Stimulated activated CD4-positive, alpha-beta T cell treated with anti-CD3 and anti-CD28 coated beads, Interleukin-15, amount 100 ng/mL, for 1 hour (primary cell): ENCODE results near the gene ZNF613.
"Not testable (repeated sequence)": the region's sequence is repeated elsewhere in the genome, so short reads cannot be mapped to it uniquely, and the experiment has no call there.

Experiments
- DNase-seq, 2 donors: peaks; one replicate each; pipeline ENCODE4 v3.0.0-alpha.2; 2020; ENCODE audit warnings: low read depth in 1 of 2, low spot score in 1 of 2

Gene ZNF613

DNA sequence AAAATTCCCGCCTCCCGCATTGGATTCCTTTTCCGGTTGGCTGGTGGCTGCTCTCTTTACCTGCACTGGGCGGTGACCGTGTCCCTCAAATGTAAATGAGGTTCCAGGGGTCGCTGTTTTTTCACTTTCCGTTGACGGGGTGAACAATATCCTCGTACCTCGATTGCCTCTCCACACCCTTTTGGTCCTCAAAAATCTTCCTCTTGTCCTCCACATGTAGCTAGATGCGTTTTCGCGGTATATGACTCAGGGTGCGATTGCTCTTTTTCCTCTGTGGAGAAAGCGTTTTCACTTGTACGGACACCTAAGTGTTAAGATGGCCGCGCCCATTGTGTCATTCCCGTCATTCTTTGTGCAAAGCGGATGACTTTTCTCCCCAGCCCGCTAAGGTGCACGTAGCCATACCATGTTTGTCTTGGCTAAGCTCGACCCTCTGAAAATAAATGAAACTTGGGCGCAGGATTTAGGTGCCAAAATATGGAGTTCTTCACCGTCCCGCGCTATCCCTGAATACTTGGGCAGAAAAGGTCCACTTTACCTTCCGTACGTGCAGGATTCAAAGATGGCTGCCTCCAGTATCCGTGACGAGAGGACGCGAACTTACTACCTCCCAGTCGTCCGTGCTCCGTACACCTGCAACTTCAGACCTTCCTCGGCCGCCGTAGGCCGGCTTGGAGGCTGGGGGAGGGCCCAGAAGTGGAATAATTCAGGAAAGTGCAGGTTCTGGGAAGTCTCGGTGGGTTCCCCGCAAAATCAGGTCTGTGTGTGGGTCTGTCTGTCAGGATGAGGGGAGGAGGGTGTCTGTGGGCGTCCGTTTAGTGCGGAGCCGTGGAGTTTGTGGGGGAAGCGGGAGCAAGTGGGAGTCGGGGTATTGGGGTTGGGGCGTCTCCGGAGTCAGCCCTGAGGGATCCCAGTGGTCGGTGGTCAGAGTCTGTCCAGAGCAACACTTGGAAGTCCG is at the start of gene ZNF613:
Gene ZNF613 (plus strand): TSS at position 689 of the 958 bp plus-strand sequence. CDS start 8,749 bp downstream, outside the sequence.
- DNase-seq = peak; percentile 63 to 68

DNA sequence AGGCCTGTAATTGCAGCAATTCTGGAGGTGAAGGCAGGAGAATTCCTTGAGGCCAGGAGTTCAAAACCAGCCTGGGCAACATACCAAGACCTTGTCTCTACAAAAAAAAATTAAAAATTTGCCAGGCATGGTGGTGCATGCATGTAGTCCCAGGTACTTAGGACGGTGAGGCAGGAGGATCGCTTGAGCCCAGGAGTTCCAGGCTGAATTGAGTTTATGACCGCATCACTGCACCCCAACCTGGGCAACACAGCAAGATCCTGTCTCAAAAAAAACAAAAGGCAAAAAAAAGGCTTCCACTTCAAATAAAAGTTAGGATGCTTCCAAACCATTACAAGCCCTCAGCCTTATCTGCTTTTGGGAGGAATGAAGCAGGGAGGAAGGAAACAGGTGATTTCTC is 44.8 kb upstream of the ZNF613 start:
- DNase-seq = no peak

DNA sequence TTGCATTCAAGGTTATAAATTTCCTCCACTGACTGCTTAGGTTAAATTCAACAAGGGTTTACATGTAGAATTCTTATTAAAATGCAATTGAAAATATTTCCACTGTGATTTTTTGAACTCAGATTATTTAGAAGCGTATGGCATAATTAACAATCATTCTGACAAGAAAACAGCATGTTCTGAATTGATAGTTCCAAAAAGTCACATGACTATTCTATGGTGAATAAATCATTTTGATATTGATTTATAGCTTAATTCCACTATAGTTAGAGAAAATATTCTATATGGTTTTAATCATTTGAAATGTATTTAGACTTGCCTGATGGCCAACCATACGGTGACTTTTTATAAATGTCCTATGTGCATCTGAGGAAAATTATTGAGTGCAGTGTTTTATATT is 42.6 kb upstream of the ZNF613 start:
- no peak for DNase-seq

DNA sequence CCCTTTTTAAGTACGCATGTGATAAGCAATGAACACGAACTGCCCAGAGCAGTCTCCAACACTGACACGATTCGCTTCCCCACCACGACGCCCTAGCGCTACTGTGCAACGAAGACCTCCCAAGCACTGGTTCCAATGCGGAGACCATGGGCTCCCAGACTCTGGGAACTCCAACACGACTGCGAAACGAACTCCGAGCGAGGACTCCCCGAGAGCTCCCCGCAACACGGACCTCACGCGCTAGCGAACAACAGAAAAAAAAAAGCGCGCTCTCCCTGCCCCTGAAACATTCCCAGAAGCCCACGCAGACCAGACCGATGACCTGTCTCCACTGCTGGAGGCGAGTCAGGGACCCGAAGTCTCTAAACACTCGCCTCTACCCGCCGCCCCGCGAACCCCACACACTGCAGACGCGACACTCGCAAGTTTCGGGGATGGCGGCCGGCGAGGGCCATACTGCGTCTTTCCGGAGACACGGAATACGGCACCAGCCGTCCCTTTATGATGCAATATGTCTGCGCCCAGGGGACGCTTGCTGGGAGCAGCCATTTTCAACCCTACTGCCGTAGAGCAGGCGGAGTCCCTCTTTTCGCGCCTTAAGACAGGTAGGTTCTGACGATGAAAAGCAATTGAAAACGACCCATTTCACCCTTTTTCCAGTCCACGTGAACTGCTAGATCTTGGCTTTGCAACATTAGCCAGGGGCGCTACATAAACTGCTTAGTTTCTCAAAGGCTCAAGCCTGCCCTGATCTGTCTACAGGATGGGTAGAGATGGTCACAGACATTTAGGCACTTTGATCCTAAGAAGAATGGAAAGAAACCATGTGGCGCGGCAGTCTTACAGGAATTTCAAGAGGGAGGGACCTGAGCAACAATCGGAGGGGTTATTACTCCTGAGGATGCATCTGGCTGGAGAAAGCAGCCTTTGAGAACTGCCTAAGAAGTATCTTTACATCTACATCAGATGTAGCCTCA is 39.5 kb upstream of the ZNF613 start, which contains the start of gene ZNF577:
Gene ZNF577 (minus strand): TSS at position 430 of the 977 bp plus-strand sequence. CDS start 7,569 bp downstream, outside the sequence.
- DNase-seq = peak; percentile 11 to 50

DNA sequence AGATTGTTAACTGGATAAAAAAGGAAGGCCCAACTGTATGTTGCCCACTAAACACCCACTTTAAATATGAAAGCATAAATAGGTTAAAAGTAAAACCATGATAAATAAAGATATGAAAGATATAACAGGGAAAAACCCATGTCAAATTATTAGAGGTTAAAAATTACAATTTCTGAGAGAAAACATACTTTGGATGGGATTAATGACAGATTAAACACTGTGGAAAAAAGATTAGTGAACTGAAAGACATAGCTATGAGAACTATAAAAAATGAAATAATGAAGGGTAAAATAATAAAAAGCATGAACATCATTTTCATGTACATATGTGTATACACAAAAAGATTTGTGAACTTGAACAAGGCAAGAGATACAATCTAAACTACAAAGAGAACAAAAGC is 37.3 kb upstream of the ZNF613 start:
- no peak for DNase-seq

DNA sequence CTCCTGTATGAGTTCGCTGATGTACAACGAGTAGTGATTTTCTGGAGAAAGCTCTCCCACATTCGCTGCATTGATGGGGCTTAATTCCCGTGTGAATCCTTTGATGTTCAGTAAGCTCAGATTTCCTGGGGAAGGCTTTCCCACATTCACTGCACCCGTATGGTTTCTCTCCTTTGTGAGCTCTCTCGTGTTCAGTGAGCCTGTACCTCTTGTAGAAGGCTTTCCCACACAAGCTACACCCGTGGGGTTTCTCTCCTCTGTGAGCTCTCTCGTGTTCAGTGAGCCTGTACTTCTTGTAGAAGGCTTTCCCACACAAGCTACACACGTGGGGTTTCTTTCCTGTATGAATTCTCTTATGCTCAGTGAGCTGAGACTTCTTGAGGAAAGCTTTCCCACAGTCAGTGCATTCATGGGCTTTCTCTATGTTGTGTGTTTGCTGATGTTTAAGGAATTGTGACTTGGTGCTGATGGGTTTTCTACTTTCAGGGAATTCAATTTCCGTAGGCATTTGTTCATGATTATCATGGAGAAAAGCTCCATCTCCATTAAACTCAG is 36.0 kb upstream of the ZNF613 start:
- no peak for DNase-seq

DNA sequence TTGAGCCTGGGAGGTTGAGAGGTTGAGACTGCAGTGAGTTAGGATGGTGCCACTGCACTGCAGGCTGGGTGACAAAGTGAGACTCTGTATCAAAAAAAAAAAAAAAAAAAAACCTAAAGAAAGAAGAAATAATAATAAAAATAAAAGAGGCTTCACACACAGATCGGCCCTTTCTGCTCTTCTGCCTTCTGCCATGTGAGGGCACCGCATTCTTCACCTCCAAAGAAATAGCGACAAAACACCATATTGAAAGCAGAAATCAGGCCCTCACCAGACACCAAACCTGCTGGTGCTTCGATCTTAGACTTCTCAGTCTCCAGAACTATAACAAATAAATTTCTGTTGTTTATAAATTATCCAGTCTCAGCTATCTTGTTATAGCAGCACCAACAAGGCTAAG is 25.4 kb upstream of the ZNF613 start:
- DNase-seq = no peak

DNA sequence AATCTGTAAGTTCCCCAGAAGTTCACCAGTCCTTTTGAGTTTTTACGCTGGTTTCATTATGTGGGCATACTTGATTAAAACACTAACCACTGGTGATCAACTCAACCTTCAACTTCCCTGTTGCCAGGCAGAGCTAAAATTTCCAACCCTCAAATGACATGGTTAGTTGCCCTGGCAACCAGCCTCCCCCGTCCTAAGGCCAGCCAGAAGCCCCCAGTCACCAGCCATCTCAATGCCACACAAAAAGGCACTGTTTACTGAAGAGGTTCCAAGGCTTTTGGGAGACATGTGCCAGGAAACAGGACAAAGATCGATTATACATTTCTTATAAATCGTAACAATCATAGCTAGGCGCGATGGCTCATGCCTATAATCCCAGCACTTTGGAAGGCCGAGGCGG is 24.1 kb upstream of the ZNF613 start:
- no peak for DNase-seq

DNA sequence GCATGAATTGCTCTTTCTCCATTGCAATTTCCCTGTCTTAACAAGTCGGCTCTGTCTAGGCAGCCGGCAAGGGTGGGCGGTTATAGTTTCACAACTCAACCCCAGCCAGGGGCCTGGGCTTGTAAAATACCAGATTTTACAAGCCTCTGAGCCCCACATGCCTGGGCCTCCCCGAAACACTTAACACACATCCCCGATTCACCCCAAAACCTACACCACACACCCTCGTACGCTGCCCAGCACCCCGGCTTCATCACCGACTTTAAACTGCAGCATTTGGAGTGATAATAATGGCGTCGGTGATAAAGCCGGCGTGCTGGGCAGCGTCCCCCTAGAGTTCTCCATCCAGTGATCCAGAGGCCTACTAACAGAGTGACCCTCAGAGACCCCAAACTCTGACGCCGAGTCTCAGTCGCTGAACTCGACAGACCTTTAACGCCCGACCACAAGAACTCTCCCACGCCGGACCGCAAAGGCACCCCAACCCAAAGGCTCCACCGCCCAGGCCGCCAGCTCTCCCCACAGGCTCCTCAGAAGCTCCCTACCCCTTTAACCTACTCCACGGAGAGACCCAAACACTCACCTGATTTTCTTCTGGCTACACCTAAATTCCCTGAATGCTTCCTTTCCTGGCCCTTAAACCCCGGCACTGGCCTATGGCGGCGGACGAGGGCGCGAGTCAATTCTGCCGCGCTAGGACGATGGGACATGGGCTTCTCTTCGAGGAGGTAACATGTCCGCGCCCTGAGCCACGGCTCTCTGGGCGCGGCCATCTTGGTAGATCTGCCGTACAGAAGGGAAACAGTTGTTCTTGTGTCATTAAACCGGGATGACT is 22.7 kb upstream of the ZNF613 start, which contains the start of gene ZNF649:
Gene ZNF649 (minus strand): TSS at position 687 of the 835 bp plus-strand sequence. CDS start 4,910 bp downstream, outside the sequence.
- DNase-seq = peak; percentile 58 to 67

DNA sequence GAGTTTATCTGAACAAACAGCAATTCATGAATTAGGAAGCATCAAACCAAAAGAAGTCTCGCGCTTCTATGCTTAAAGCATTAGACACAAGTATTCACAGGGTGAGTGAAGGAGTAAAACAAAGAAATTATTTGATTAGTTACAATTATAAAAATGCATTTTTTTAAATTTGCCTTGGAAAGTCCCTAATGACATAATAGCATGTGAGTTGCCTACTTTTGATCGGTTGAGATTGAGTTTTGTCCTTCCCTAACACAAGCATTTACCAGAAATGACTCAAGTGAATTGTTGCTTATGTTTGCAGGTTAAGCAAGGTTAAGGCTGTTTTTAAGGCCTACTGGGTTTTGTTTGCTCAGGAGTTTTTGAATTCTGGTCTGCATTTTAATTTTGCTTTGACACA is 22.1 kb upstream of the ZNF613 start:
- no peak for DNase-seq

DNA sequence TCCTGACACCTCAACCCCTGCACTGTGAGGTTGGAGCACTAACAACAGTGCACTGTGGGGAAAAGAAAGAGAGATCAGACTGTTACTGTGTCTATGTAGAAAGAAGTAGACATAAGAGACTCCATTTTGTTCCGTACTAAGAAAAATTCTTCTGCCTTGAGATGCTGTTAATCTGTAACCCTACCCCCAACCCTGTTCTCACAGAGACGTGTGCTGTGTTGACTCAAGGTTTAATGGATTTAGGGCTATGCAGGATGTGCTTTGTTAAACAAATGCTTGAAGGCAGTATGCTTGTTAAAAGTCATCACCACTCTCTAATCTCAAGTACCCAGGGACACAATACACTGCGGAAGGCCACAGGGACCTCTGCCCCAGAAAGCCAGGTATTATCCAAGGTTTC is 21.6 kb upstream of the ZNF613 start:
- not testable (repeated sequence) for DNase-seq

DNA sequence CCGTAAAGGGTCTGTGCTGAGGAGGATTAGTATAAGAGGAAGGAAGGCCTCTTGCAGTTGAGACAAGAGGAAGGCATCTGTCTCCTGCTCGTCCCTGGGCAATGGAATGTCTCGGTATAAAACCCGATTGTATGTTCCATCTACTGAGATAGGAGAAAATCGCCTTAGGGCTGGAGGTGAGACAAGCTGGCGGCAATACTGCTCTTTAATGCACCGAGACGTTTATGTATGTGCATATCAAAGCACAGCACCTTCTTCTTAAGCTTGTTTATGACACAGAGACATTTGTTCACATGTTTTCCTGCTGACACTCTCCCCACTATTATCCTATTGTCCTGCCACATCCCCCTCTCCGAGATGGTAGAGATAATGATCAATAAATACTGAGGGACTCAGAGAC is 21.2 kb upstream of the ZNF613 start:
- not testable (repeated sequence) for DNase-seq

DNA sequence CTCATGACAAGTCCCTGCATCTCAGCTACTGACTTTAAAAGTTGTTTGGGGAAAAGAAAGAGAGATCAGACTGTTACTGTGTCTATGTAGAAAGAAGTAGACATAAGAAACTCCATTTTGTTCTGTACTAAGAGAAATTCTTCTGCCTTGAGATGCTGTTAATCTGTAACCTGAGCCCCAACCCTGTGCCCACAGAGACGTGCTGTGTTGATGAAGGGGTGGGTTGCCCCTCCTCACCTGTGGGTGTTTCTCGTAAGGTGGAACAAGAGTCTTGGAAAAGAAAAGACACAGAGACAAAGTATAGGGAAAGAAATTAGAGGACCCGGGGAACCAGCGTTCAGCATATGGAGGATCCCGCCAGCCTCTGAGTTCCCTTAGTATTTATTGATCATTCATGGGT is 19.3 kb upstream of the ZNF613 start:
- DNase-seq = not testable (repeated sequence)

DNA sequence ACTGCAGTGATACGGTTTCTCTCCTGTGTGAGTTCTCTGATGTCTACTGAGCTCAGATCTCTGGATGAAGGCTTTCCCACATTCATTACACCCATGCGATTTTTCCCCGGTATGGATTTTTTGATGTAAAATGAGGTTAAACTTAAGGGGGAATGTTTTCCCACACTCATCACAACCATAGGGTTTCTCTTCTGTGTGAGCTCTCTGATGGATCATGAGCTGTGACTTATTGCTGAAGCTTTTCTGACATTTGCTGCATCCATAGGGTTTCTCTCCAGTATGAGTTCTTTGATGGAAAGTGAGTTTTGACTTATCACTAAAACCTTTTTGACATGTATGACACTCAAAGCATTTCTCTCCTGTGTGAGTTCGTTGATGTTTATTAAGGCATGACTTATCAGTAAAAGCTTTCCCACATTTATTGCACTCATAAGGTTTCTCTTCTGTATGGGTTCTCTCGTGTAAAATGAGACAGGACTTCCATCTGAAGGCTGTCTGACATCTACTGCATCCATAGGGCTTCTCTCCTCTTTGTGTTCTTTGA is 11.9 kb upstream of the ZNF613 start:
- no peak for DNase-seq

DNA sequence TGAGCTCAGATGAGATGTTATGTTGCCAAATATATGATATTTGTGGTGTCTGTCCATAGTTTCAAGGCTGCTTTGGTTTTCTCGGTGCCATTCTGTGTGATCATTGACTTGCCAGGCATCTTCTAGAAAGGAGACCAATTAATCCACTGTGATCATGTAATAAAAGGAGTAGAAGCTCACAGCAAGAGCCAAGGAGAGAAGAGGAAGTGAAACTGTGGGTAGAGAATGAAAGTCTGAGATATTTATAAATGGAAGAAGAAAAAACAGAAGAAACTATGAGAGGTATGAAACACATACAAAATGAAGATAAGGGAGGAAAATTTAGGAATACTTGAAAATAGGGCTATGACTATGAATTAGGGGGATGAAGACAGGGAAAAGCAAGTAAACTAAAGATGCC is 11.1 kb upstream of the ZNF613 start:
- no peak for DNase-seq

DNA sequence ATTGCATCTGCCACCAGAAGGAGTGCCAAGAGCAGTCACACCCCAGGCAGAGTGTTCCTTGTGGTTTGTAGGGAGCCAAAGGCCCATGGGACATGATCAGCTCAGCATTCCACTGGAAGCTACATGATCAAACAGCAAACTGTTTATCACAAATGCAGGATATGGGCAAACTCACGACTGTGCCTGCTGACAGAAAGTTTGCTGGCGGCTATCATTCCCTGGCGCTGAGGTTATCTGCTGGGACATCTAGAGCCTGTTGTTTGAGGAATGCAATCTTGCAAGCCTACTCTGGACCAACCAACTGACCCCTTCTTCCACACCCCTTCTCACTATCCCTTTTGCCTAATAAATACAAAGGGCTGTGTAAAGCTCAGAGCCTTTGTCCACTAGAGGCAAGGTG is 7.7 kb upstream of the ZNF613 start:
- no peak for DNase-seq

DNA sequence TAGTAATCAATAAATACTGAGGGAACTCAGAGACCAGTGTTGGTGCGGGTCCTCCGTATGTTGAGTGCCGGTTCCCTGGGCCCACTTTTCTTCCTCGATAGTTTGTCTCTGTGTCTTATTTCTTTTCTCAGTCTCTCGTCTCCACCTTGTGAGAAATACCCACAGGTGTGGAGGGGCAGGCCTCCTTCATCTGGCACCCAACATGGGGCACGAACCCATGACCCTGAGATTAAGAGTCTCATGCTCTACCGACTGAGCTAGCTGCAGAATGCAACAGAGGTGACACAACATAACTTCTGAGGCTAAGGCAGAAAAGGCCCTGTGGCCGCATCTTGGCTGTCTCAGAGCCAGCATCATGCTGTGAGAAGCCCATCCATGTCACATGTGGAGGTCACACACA is 5.3 kb upstream of the ZNF613 start:
- DNase-seq = no peak

DNA sequence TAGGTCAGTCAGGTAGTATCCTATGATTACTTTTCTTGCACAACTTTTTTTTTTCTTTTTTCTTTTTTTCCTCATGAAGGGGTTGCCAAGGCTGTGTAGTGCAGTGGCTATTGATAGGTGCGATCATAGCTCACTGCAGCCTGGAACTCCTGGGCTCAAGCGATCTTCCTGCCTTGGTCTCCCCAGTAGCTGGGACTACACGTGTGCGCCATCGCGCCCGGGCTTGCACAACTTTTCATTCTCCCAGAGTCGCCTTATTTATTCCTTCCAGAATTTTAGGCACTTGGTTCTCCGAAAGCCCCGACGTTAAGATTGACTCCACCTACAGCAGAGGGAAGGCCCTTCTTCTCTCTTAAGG is 867 bp upstream of the ZNF613 start:
- no peak for DNase-seq

DNA sequence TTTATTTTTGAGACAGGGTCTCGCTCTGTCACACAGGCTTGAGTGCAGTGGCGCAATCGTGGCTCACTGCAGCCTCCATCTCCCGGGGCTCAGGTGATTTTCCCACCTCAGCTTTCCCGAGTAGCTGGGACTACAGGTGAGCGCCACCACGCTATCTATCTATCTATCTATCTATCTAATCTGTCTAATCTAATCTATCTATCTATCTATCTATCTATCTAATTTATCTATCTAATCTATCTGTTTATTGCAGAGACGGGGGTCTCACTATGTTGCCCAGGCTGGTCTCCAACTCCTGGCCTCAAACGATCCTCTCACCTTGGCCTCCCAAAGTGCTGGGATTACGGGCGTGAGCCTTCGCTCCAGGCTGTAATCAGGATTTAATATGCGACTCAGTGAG is 587 bp downstream of the ZNF613 start:
- DNase-seq = no peak

DNA sequence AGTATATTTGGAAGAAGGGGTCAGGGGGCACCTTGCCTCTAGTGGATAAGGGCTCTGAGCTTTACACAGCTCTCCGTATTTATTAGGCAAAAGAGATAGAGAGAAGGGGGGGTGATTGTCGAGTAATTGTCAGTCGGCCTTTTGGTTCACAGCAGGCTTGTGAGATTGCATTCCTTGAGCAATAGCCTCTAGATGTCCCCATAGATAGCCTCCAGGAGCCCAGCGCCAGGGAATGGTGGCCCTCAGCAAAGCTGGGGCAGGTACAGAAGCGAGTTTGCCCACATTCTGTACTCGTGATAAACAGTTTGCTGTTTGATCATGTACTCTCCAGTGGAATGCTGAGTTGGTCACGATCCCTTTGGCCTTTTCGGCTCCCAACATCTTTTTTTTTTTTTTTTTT is 4.6 kb downstream of the ZNF613 start:
- no peak for DNase-seq
